HepG2 (cell line): ENCODE data around the gene PROCR. TPM values are rescaled to one million over a fixed set of nuclear protein-coding genes. Genes with fewer than 3 reads are reported as not detected.
"Not testable (repeated sequence)": the region's sequence is repeated elsewhere in the genome, so short reads cannot be mapped to it uniquely, and the experiment has no call there.

Experiments used
- GFI1 ChIP-seq: sonication (generic); formaldehyde crosslinking; IDR thresholded peaks from 2 replicates; pipeline ENCODE4 v1.5.0; 2020; ENCODE audit warnings: missing genetic modification reagents, mild to moderate bottlenecking, borderline replicate concordance
- MLX ChIP-seq: IDR thresholded peaks from 2 replicates; pipeline ENCODE4 v1.6.1; 2016
- SOX13 ChIP-seq, 3 experiments: fragments of 450-650 bp in 1 of 3; sonication (generic) in 1 of 3; formaldehyde crosslinking in 1 of 3; IDR thresholded peaks in 2 of 3; conservative IDR thresholded peaks in 1 of 3; 2 replicates each; pipeline versions ENCODE4 v1.5.0 to v1.6.1; 2016 to 2020; ENCODE audit warnings: antibody characterized with exemption in 1 of 3, mild to moderate bottlenecking in 1 of 3, missing compliant biosample characterization in 1 of 3, missing genetic modification reagents in 1 of 3, moderate library complexity in 1 of 3
- TEAD3 ChIP-seq: optimal IDR thresholded peaks from 2 replicates; pipeline ENCODE3; 2016; ENCODE audit warnings: borderline replicate concordance
- YEATS4 ChIP-seq: sonication (generic); formaldehyde crosslinking; IDR thresholded peaks from 2 replicates; pipeline ENCODE4 v1.4.0; 2020; ENCODE audit warnings: missing genetic modification reagents, borderline replicate concordance
- ZBTB10 ChIP-seq: sonication (generic); formaldehyde crosslinking; IDR thresholded peaks from 2 replicates; pipeline ENCODE4 v1.4.0; 2020; ENCODE audit warnings: missing genetic modification reagents, borderline replicate concordance
- ZBTB3 ChIP-seq: sonication (generic); formaldehyde crosslinking; IDR thresholded peaks from 2 replicates; pipeline ENCODE4 v1.4.0; 2020; ENCODE audit warnings: low read depth, mild to moderate bottlenecking, moderate library complexity, missing genetic modification reagents, borderline replicate concordance
- ZBTB7A ChIP-seq: sonication (generic); formaldehyde crosslinking; IDR thresholded peaks from 2 replicates; pipeline ENCODE4 v1.8.0; 2022; ENCODE audit warnings: mild to moderate bottlenecking, missing genetic modification reagents
- ZBTB7B ChIP-seq: sonication (generic); formaldehyde crosslinking; IDR thresholded peaks from 2 replicates; pipeline ENCODE4 v1.4.0; 2020; ENCODE audit warnings: missing genetic modification reagents
- ZC3H4 ChIP-seq: sonication (generic); formaldehyde crosslinking; IDR thresholded peaks from 2 replicates; pipeline ENCODE4 v1.4.0; 2020; ENCODE audit warnings: missing genetic modification reagents, borderline replicate concordance
- ZMAT3 ChIP-seq: sonication (generic); formaldehyde crosslinking; conservative IDR thresholded peaks from 2 replicates; pipeline ENCODE4 v1.7.0; 2021; ENCODE audit warnings: missing genetic modification reagents
- ZNF143 ChIP-seq: sonication (generic); formaldehyde crosslinking; IDR thresholded peaks from 2 replicates; pipeline ENCODE4 v1.4.0; 2020; ENCODE audit warnings: missing genetic modification reagents
- ZNF232 ChIP-seq: sonication (generic); formaldehyde crosslinking; IDR thresholded peaks from 2 replicates; pipeline ENCODE4 v1.4.0; 2020; ENCODE audit warnings: missing genetic modification reagents, borderline replicate concordance
- ZNF512 ChIP-seq: sonication (generic); formaldehyde crosslinking; IDR thresholded peaks from 2 replicates; pipeline ENCODE4 v1.4.0; 2020; ENCODE audit warnings: mild to moderate bottlenecking, missing genetic modification reagents
- ZNF543 ChIP-seq: sonication (generic); formaldehyde crosslinking; IDR thresholded peaks from 2 replicates; pipeline ENCODE4 v1.4.0; 2020; ENCODE audit warnings: mild to moderate bottlenecking, missing genetic modification reagents
- ZNF558 ChIP-seq: sonication (generic); formaldehyde crosslinking; IDR thresholded peaks from 2 replicates; pipeline ENCODE4 v1.9.0; 2022; ENCODE audit warnings: mild to moderate bottlenecking, missing genetic modification reagents, borderline replicate concordance
- ZNF749 ChIP-seq: sonication (generic); formaldehyde crosslinking; IDR thresholded peaks from 2 replicates; pipeline ENCODE4 v1.8.0; 2022; ENCODE audit warnings: mild to moderate bottlenecking, missing genetic modification reagents, moderate library complexity, borderline replicate concordance
- ZNF790 ChIP-seq: sonication (generic); formaldehyde crosslinking; IDR thresholded peaks from 2 replicates; pipeline ENCODE4 v1.8.0; 2022; ENCODE audit warnings: missing genetic modification reagents, mild to moderate bottlenecking, borderline replicate concordance
- polyA plus RNA-seq, 8 experiments: library from polyadenylated mRNA; depleted of rRNA in 3 of 8; stranded (reverse) in 7 of 8; unstranded in 1 of 8; fragments of >200 nt; fragmentation: Illumina TruSeq in 4 of 8; extraction: Trizol in 4 of 8; gene quantifications; 2 replicates each; pipeline versions ENCODE4 v1.2.1 to v1.2.3, GENCODE V29; 2011 to 2016; ENCODE audit warnings: low read depth in 4 of 8, missing spikeins in 1 of 8, mixed read lengths in 1 of 8; ENCODE audit not compliant: insufficient read depth in 1 of 8
- total RNA-seq, 5 experiments: library from RNA; depleted of rRNA; stranded (reverse); fragments of >200 nt; fragmentation: Illumina TruSeq; extraction: Trizol; gene quantifications; 2 replicates each; pipeline ENCODE4 v1.2.3, GENCODE V29; 2016; ENCODE audit warnings: low read depth in 1 of 5
- TF ChIP-seq, protein P1 (sequence below): sonication (generic); formaldehyde crosslinking; IDR thresholded peaks from 2 replicates; pipeline ENCODE4 v1.5.1; 2020; ENCODE audit warnings: missing genetic modification reagents, mild to moderate bottlenecking, borderline replicate concordance
- TF ChIP-seq, protein P2 (sequence below): IDR thresholded peaks from 2 replicates; pipeline ENCODE4 v1.6.1; 2016

The PROCR gene
- total and polyA plus RNA-seq, 2 of the 13 experiments (the other 11 are each of a cell fraction or from before 2014, with no cell fraction given) = 1.4 to 1.7 TPM

DNA sequence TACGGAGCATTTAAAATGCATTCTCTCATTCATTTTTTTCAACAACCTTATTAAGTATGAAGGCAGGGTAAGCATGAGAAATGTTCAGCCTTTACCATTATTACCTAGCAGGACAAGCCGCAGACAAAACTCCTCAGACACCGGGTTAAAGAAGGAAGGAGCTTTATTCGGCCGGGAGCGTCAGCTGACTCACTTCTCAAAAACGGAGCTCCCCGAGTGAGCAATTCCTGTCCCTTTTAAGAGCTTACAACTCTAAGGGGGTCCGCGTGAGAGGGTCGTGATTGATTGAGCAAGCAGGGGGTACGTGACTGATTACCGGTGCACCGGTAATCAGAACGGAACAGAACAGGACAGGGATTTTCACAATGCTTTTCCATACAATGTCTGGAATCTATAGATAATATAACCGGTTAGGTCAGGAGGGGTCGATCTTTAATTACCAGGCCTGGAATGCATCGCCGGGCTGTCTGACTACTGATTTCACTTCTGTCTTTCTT, 24.2 kb upstream of the PROCR start (continued):
- TF ChIP-seq ZNF749 (CRISPR knock-in tag) = peak; percentile 6; the same call in 1 of the 2 replicates
- TF ChIP-seq ZC3H4 (CRISPR knock-in tag) = 0 out of 2 replicates have a peak, but pooled peaks have one; percentile 31
- TF ChIP-seq TEAD3 (CRISPR knock-in tag) = peak; percentile 53
- not testable (repeated sequence) for TF ChIP-seq SOX13 (IDR thresholded peaks at IDR 0.05)
- TF ChIP-seq SOX13 (CRISPR knock-in tag; conservative IDR thresholded peaks at IDR 0.05 in 1 of 2, IDR thresholded peaks at IDR 0.05 in 1 of 2) = 0 out of 4 replicates have a peak, but pooled peaks of 1 of the 2 experiments have one; percentile 76
- 0 out of 2 replicates have a peak, but pooled peaks have one; percentile 7 for TF ChIP-seq ZNF143 (CRISPR knock-in tag)
- TF ChIP-seq ZBTB7B (CRISPR knock-in tag) = 0 out of 2 replicates have a peak, but pooled peaks have one; percentile 44
- 0 out of 2 replicates have a peak, but pooled peaks have one; percentile 14 for TF ChIP-seq ZNF790
- peak; percentile 23; the same call in 1 of the 2 replicates for TF ChIP-seq ZMAT3 (CRISPR knock-in tag)
- peak; percentile 21; the same call in 1 of the 2 replicates for TF ChIP-seq MLX (CRISPR knock-in tag)
- TF ChIP-seq ZBTB10 (CRISPR knock-in tag) = 0 out of 2 replicates have a peak, but pooled peaks have one; percentile 17
- TF ChIP-seq, protein P1, sequence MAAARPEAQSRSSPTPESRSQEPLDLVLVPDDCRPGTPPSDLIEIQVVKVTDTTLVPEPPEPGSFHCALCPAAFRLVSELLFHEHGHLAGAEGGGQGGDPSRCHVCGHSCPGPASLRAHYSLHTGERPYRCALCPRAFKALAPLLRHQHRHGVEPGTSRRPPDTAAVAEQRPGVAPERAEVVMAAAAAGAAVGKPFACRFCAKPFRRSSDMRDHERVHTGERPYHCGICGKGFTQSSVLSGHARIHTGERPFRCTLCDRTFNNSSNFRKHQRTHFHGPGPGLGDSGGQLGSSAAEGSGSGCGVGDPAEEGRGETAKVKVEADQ = 0 out of 2 replicates have a peak, but pooled peaks have one; percentile 8
- TF ChIP-seq ZNF232 (CRISPR knock-in tag) = peak; percentile 43; the same call in 1 of the 2 replicates
- TF ChIP-seq YEATS4 (CRISPR knock-in tag) = peak; percentile 39
- peak; percentile 49; the same call in 1 of the 2 replicates for TF ChIP-seq ZBTB7A (CRISPR knock-in tag)
- TF ChIP-seq ZNF543 (CRISPR knock-in tag) = 0 out of 2 replicates have a peak, but pooled peaks have one; percentile 4
- TF ChIP-seq GFI1 (CRISPR knock-in tag) = peak; percentile 75
- TF ChIP-seq ZNF558 (CRISPR knock-in tag) = 0 out of 2 replicates have a peak, but pooled peaks have one; percentile 1
- 0 out of 2 replicates have a peak, but pooled peaks have one; percentile 55 for TF ChIP-seq ZNF512 (CRISPR knock-in tag)
- peak; percentile 27; the same call in 1 of the 2 replicates for TF ChIP-seq ZBTB3
- TF ChIP-seq, protein P2, sequence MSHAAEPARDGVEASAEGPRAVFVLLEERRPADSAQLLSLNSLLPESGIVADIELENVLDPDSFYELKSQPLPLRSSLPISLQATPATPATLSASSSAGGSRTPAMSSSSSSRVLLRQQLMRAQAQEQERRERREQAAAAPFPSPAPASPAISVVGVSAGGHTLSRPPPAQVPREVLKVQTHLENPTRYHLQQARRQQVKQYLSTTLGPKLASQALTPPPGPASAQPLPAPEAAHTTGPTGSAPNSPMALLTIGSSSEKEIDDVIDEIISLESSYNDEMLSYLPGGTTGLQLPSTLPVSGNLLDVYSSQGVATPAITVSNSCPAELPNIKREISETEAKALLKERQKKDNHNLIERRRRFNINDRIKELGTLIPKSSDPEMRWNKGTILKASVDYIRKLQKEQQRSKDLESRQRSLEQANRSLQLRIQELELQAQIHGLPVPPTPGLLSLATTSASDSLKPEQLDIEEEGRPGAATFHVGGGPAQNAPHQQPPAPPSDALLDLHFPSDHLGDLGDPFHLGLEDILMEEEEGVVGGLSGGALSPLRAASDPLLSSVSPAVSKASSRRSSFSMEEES (CRISPR knock-in tag) = peak; percentile 19; the same call in 1 of the 2 replicates
